ENCODE data around the gene NOL8.

Gene NOL8

GRCh38 chr9:92266486-92266885 is 58.7 kb downstream of the NOL8 start:
- no peak for DNase-seq (ENCODE audit: low read depth)

DNA sequence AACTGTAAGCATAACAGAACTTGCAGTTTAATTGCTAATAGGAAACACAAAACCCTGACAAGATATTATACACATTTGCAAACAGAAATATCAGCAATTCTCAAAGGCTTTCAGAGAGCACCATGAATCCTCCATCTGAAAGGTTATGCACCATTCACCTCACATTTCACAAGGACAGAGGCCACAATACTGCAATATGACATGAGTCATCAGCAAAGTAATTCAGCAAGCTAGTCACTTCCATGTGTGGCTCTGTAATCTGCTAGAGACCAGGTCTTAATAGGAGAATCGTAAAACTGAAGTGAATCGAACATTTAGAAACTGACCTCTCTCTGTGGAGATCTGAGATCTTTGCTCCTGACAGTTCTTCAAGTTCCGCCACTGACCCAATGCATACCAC is 60.0 kb downstream of the NOL8 start:
- peak; percentile 52 for DNase-seq (ENCODE audit: low read depth)

DNA sequence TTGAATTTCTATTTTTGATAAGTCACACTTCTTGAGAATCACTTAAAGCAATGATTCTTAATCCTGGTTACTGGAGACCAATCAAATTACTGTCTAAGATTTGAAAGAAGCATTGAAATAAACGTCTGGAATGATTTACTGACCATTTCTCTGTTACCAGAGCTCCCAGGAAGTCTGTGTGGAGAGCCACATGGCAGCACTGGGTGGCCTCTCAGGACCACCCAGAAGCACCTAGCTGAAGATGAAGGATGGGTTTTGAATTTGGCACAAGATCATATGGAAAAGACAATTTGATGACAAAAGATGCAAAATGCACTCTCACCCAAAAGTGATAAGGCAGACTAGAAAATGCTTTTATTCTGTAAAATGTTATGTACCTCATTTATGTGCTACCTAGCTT is 62.0 kb downstream of the NOL8 start:
- no peak for DNase-seq (ENCODE audit: low read depth)

- DNase-seq (ENCODE audit: low read depth), result no peak
Observed at GRCh38 chr9:92257327-92257726, 67.8 kb downstream of the NOL8 start.

DNA sequence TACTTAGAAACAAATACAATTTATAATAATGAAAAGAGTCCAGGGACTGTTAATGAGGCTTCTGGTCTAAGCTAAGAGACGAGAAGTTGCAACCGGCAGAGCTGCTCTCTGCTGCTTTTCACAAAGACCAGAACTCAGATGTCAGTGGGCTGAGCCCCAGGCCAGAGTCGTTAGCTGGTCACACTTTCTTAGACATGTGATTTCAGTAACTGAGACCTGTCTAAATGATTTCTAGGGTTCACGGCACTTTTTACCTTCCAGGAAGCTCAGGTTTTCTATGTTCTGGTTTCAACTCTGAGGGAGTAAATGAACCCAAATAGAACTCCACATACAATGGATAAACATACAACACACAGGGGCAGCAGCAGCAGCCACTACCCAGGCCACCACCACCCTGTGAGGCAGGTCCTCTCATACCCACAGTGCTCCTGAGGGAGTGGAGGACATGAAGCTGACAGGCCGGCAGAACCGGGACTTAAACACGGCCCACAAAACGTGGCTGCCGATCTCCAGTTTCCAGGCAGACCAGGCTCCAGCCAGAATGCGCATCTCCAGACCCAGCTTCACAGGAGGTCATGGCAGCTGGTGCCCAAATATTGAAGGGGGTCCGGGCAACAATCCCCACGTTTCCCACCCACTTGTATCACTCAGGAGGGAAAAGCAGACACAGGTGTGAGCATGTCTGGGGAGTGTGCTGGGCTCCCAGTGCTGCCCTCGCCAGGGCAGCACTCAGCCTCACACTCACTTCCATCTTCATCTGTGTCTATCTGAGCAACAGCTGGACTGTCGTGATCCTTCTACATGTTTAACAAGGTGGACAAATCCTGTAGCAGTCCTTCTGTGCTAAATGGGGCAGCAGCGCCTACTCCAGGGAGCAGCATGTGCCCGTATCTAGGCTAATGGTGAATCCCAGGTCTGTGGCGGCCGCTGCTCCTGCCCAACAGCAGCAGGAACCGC is 70.5 kb downstream of the NOL8 start:
- no peak for DNase-seq (ENCODE audit: low read depth)

- DNase-seq (ENCODE audit: low read depth), result no peak
Observed at GRCh38 chr9:92253656-92254055, 71.5 kb downstream of the NOL8 start.

DNA sequence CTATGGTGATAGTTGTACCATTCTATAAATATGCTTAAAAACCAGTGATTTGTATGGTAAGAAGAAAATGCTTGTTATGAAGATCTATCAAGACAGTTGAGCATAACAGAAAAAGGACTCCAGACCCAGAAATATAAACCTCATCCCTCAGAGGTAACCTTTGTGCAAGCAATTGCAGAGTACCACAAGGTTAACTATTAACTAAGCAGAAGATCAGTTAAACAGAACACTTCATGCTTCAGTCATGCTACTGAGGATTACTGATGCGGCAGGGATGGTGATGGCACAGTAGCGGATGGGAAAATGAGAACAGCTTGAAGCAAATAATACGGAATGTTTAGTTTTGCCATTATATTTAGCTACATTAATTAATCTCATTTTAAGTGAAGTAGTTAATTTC is 77.2 kb downstream of the NOL8 start:
- no peak for DNase-seq (ENCODE audit: low read depth)
